Choroid plexus epithelial cell (primary cell): ENCODE results near the gene BAHD1.

Experiments
- DNase-seq: peaks from one replicate; pipeline ENCODE4 v3.0.0-alpha.2; 2010; ENCODE audit warnings: low read depth
- H3K4me3 ChIP-seq: 2 replicates; pipeline ENCODE4 v1.5.1; 2011; ENCODE audit warnings: low read depth, mild to moderate bottlenecking, control low read depth, low read length, moderate library complexity
- TF ChIP-seq, protein P1 (sequence below): conservative IDR thresholded peaks from 2 replicates; pipeline ENCODE4 v1.5.1; 2011; ENCODE audit warnings: low read depth, mild to moderate bottlenecking, control low read depth, inconsistent platforms, low read length, moderate library complexity

Gene BAHD1

DNA sequence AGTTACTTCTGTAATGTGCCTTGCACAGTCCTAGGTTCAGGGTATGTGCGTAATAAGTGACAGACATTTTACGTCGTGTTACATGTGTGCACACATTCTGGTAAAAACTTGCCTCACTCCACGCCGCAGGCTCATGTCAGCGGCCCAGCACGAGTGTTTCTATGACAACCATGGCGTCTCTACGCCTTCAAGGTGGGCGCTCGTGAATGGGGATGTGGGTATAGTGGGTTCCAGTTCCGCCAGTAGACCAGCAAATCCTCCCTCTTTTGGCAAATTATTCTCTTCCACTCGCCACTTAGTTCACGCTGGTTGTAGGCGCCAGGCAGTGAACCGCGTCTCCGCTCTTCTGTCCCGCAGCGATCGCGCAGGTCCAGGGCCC is 70.3 kb downstream of the BAHD1 start:
- TF ChIP-seq, protein P1, sequence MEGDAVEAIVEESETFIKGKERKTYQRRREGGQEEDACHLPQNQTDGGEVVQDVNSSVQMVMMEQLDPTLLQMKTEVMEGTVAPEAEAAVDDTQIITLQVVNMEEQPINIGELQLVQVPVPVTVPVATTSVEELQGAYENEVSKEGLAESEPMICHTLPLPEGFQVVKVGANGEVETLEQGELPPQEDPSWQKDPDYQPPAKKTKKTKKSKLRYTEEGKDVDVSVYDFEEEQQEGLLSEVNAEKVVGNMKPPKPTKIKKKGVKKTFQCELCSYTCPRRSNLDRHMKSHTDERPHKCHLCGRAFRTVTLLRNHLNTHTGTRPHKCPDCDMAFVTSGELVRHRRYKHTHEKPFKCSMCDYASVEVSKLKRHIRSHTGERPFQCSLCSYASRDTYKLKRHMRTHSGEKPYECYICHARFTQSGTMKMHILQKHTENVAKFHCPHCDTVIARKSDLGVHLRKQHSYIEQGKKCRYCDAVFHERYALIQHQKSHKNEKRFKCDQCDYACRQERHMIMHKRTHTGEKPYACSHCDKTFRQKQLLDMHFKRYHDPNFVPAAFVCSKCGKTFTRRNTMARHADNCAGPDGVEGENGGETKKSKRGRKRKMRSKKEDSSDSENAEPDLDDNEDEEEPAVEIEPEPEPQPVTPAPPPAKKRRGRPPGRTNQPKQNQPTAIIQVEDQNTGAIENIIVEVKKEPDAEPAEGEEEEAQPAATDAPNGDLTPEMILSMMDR, result no peak
- no peak for DNase-seq
- H3K4me3 ChIP-seq, result peak overlapping the region; percentile 60

DNA sequence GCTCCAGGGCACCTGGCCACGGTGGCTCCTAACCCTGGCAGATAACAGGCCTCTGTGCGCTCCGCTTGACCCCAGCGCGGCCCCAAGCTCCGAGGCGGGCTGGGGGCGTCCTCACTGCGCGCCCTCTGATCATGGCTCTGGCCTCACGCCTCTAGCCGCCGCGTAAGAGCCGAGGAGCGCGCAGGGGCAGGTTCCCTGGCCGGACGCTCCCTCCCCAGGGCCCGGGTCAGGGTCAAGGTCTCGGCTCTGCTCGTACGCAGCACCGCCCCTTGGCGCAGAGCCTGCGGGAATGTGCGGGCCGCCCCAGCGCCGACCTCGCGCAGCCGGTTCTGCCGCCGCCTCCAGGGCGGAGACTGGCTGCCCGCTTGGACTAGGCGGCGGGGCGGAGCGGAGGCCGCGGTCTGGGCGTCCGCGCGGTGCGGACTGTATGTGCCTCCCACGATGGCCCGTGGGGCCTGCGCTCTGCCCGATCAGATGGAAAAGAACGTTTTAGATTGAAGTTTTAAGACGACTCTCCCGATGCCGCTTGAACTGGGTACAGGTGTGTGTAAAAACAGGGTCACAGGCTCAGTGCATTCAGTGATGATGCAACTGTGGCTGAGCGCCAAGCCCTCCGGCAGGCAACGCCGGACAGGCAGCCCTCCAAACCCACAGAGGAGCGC is 70.8 kb downstream of the BAHD1 start:
- DNase-seq, result peak; percentile 32
- peak overlapping the region; percentile 60 for H3K4me3 ChIP-seq
- TF ChIP-seq, protein P1, result no peak

DNA sequence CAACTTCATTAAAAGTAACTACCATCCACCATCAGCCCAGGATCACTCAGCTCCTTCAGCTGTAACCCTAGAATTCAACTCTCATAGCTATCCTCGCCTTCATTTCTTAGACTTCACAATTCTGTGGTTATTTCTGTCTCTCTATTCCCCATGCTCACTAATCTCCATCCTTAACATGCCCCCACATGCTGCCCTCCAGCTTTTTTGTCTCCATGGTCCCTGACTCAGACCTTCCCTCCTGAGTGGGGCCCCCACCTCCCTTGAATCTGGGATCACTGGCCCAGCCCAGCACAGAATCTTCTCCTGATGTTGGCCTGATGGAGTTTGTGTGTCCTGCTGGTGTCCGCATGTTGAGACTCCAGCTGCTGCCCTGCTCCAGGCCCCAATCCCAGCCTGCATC is 71.7 kb downstream of the BAHD1 start:
- TF ChIP-seq, protein P1, result no peak
- no peak for DNase-seq

DNA sequence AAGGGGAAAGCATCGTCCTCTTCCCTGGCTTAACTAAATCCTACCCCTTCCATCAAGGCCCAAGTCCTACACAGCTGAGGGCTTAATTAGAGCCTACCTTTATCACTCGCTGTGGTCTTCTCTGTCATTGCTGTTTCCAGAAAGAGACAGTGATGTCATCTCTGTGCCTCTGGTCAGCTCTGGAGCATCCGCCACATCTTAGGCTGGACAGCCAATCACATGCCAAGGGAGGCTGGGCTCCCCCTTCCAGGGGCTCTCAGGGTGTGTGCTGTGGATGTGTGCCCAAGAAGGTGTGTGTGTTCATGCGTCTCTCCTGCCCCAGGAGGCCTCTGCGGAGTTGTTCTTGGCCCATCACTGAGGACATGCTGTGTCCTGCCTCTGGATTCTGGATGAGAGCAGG is 72.9 kb downstream of the BAHD1 start:
- H3K4me3 ChIP-seq, result no peak overlapping the region
- TF ChIP-seq, protein P1, result no peak
- DNase-seq, result no peak

More for the DNA sequence above, 71.7 kb downstream of the BAHD1 start:
- H3K4me3 ChIP-seq, result no peak overlapping the region

DNA sequence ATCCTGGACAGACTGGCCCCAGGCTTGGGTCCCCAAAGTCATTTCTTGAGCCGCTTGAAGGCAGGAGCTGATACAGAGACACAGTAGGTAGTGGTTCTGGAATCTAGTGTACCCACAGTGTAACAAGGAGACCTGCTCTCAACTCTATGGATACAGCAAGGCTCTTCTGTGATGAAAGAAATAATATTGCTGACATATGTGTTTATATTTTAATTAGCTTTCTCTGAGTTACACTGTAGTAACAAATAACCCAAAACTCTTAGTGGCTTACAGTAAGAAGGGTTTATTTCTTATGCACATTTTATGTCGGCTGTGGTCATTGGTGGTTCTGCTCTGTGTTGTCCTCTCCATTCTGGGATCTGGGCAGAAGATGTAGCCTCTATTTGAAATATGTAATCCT is 75.6 kb downstream of the BAHD1 start:
- TF ChIP-seq, protein P1, result no peak
- no peak for DNase-seq
- no peak overlapping the region for H3K4me3 ChIP-seq
